OCI-LY3 (cell line): Measurements from ENCODE around the gene APELA.

Experiments used
- CTCF ChIP-seq: fragments of 200-600, 300-600 bp; sonication (generic); IDR thresholded peaks from 2 replicates; pipeline ENCODE4 v1.5.1; 2014; ENCODE audit warnings: antibody characterized with exemption, low read length, low read depth
- EZH2phosphoT487 ChIP-seq: fragments of 200-600 bp; shearing (Covaris generic); IDR thresholded peaks from 2 replicates; pipeline ENCODE4 v1.6.1; 2018; ENCODE audit warnings: antibody characterized with exemption, mixed run types, low read depth

GRCh38 chr4:164846566-164846965, 30.4 kb upstream of the APELA start:
- TF ChIP-seq CTCF (no peak), EZH2phosphoT487 (no peak)
